Activated T-cell treated with anti-CD3 and anti-CD28 coated beads for 1 hour (primary cell): ENCODE data around the gene LRP1-AS.
"Not testable (repeated sequence)": the region's sequence is repeated elsewhere in the genome, so short reads cannot be mapped to it uniquely, and the experiment has no call there.

Experiments used
- DNase-seq: peaks from one replicate; pipeline ENCODE4 v3.0.0-alpha.2; 2020; ENCODE audit warnings: low read depth

LRP1-AS gene

GRCh38 chr12:57139796-57140649 lies 7.4 kb downstream of the LRP1-AS start:
- no peak for DNase-seq

GRCh38 chr12:57138526-57139272 lies 8.7 kb downstream of the LRP1-AS start:
- DNase-seq: no peak

- no peak for DNase-seq
These were observed 11.7 kb downstream of the LRP1-AS start for GRCh38 chr12:57135527-57136326.

GRCh38 chr12:57134949-57135348 lies 12.5 kb downstream of the LRP1-AS start:
- DNase-seq: no peak

GRCh38 chr12:57133916-57134315 lies 13.5 kb downstream of the LRP1-AS start:
- DNase-seq: no peak

GRCh38 chr12:57133013-57133569 lies 14.3 kb downstream of the LRP1-AS start:
- DNase-seq: no peak

GRCh38 chr12:57131896-57132744 lies 15.3 kb downstream of the LRP1-AS start:
- DNase-seq: no peak

GRCh38 chr12:57130941-57131340 lies 16.5 kb downstream of the LRP1-AS start:
- no peak for DNase-seq

- DNase-seq: no peak
These were observed 17.5 kb downstream of the LRP1-AS start for GRCh38 chr12:57129889-57130288.

GRCh38 chr12:57129321-57129842 lies 18.0 kb downstream of the LRP1-AS start:
- DNase-seq: no peak

GRCh38 chr12:57128519-57129247 lies 18.7 kb downstream of the LRP1-AS start:
- DNase-seq: no peak

GRCh38 chr12:57127726-57128518 lies 19.5 kb downstream of the LRP1-AS start, which contains the start of gene LRP1:
Gene LRP1, plus strand, starts transcription at chr12:57128483. Its CDS starts 482 bp downstream, at chr12:57128965.
- DNase-seq: peak; percentile 73

GRCh38 chr12:57127101-57127725 lies 20.2 kb downstream of the LRP1-AS start:
- DNase-seq: peak; percentile 17

GRCh38 chr12:57126561-57126960 lies 20.9 kb downstream of the LRP1-AS start:
- DNase-seq: no peak

- DNase-seq: no peak
These were observed 21.4 kb downstream of the LRP1-AS start for GRCh38 chr12:57126061-57126460.

- peak; percentile 66 for DNase-seq
These were observed 23.1 kb downstream of the LRP1-AS start for GRCh38 chr12:57124261-57124877.

- no peak for DNase-seq
These were observed 23.6 kb downstream of the LRP1-AS start for GRCh38 chr12:57123813-57124212.

GRCh38 chr12:57120718-57121117 lies 26.7 kb downstream of the LRP1-AS start:
- not testable (repeated sequence) for DNase-seq
